GM19025 (cell line): ENCODE data around the gene CSNK2A1.
A peak's percentile ranks its signal among the peaks of the same experiment; 100 is the strongest.
"Not testable (repeated sequence)": the region's sequence is repeated elsewhere in the genome, so short reads cannot be mapped to it uniquely, and the experiment has no call there.

ENCODE experiments used
- ATAC-seq: cut with Tn5 transposase; IDR thresholded peaks from one replicate; pipeline ENCODE4 v1.9.1; 2021; ENCODE audit warnings: mild to moderate bottlenecking, low read depth, moderate library complexity; ENCODE audit not compliant: unreplicated experiment

The CSNK2A1 gene

DNA sequence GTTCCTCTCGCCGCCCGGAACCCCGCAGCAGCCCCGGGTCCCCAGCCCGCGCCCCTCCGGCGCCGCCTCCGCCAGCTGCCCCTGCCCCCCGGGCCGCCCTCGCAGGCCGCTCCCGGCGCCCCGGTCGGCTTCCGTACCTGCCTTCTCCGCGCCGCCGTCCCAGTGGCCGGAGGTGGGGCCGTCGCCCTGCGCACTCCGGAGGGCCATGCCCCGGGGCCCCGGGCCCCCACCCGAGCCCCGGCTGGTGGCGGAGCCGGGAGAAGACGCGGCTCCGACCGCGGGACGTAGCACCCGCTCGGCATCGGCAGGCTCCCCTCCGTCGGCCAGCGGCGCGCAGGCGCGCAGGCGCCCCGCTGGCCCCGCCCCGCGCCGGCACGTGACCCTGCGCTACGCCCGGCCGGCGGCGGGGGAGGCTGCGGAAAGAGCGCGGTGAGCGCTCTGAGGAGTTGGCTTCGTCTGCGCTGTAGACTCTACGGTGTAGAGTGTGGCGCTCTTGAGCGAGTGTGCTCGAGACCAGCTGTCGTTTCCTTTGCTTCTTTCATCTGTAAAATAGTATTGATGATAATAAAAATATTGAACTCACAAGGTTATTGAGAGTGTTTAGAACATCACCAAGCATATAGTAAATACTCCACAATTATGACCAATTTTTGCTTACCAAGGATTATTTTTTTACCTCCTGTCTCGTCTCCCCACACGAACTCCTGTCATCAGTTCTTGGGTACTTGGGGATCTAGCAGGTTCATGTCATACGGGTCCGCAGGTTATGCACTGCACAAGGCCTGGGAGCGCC, 81.2 kb downstream of the CSNK2A1 start, which contains the start of gene TBC1D20:
TSS of gene TBC1D20 (minus strand) at position 335 of the 793 bp plus-strand sequence. CDS start at position 207, 128 bp downstream.
- ATAC-seq = peak; percentile 93

DNA sequence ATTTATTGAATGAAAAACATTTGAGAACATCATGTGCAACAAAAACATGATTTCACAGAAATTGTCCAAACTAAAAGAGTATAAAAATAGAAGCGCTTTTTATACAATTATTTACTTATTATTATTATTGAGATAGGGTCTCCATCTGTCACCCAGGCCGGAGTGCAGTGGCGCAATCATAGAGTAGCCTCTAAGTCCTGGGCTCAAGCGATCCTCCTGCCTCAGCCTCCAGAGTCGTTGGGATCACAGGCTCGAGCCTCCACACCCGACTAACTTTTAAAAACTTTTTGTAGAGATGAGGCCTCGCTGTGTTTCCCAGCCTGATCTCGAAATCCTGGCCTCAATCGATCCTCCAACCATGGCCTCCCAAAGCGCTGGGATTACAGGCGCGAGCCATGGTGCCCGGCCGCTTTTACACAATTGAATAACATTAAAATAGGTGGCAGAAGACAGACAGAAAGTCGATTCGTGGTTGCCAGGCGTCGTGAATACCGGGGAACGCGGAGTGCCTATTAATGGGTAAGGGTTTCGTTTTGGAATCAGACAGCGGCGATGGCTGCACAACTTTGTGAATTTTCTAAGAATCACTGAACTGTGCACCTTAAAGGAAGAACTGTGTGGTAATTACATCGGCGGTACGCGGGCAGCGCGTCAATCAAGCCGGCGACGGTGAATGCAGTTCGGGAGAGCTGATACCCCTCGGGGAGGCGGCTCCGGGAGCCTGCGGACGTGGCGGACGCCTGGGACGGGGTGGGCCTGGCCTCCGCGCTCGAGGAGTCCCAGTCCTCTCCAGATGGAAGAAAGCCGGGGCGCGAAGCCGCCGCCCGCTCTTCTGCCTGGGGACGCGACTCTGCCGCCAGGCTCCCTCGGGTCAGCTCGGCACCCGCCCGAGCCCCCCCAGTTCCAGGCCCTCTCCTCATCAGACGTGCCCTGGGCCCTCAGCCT, 82.1 kb downstream of the CSNK2A1 start:
- peak; percentile 35 for ATAC-seq

DNA sequence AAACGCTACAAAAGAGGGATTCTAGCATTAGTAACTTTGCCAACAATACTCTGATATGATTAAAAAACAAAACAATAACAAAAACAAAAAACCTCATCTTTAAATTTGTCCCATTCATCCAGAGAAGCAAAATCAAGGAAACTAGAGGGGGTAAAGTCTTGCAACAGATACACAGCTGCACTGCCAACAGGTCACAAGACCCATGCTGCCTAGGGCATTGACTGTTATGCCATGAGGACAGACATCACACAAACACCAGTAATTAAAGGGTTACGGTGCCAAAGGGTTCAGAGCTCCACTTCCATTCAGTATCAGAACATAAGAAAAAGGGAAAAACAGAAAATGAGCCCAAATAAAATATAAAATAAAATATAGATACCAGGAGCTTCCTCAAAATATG, 82.9 kb downstream of the CSNK2A1 start:
- ATAC-seq = no peak

DNA sequence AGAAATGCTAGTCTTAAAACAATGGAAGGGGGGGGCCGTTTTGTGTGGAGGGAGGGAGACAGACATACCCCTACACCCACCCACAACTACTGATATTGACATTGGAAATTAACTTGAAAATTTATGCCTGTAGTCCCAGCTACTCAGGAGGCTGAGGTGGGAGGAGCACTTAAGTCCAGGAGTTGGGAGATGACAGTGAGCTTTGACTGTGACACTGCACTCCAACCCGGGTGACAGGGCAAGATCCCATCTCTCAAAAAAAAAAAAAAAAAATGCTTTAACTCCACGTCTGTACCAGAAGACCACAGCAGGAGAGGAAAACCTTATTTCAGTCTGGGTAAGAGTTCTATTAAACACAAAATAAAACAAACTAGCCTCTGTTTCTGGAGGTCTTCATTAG, 83.4 kb downstream of the CSNK2A1 start:
- no peak for ATAC-seq

DNA sequence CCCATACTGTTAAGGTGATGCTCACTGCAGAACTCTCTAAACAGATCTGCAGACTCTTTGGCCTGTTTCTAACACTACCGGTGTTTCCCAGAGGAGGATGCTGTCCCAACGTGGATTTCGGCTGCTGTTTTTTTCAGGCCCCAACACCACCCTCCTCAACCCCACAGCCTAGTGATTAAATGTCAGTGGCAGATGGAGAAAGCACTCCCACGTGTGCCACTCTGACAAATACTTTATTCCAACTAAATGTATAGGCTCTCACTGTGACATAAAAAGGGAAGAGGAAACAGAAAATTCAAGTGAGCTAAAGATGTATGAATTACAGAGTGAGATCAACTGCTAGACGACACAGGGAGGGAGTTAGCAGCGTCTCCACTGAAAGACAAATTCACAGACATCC, 84.8 kb downstream of the CSNK2A1 start:
- no peak for ATAC-seq

DNA sequence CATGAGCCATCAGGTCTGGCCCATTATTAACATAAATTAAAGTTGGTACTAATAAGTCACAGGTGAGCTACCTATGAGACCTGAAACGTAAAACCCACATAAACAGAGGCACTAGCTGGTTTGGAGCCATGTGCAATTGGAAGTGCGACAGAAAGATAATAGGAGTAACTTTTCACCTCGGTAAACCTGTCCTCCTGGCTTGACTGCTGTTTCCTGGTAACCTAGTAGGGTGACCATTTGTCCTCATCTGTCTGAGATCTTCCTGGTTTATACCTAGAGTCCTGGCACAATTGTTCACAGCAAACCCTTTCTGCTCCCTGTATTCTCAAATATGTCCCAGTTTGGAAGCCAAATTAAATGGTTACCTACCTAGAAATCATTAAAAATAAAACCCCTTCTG, 88.6 kb downstream of the CSNK2A1 start:
- no peak for ATAC-seq

DNA sequence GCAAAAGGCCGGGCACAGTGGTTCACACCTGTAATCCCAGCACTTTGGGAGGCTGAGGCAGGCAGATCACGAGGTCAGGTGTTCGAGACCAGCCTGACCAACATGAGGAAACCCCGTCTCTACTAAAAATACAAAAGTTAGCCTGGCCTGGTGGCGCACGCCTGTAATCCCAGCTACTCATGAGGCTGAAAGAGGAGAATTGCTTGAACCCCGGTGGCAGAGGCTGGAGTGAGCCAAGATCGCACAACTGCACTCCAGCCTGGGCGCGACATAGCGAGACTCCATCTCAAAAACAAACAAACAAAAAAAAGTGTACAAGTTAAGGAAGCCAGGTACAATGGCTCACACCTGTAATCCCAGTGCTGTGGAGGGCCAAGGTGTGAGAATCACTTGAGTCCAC, 91.6 kb downstream of the CSNK2A1 start:
- not testable (repeated sequence) for ATAC-seq

DNA sequence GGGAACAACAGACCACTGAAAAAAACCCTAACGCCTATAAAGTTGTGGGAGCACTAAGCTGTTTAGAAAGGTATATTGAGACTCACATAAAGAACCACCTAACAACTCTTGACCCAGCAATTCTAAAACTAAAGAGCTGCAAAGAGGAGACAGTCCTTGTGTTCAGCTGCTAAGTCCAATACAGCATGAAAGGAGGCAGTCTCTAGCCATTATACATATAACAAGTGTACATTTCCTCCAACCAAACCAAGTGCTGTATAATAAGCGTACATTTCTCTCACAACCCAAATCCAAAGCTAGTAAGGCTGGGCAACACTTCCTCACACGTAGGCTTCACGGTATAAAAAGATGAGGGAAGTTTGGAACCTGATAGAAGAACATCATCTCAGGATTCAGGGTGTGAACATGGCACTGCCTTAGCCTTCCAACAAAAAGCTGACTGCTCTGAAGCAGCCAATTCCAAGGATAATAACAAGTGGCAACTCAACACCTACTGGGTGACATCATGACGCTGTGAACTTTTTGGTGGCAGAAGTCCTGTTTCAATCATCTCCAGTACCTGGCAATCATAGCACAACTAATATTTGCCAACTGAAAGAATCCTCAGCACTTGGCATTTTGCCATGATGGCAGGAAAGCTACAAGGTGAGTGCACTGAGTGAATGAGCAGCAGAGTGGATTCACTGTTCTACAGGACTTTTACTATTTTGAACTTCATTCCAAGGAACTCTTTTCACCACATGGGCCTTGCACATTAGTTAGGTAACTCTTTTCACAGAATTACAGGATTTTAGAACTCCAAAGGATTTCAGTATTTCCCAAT, 97.9 kb downstream of the CSNK2A1 start:
- no peak for ATAC-seq

DNA sequence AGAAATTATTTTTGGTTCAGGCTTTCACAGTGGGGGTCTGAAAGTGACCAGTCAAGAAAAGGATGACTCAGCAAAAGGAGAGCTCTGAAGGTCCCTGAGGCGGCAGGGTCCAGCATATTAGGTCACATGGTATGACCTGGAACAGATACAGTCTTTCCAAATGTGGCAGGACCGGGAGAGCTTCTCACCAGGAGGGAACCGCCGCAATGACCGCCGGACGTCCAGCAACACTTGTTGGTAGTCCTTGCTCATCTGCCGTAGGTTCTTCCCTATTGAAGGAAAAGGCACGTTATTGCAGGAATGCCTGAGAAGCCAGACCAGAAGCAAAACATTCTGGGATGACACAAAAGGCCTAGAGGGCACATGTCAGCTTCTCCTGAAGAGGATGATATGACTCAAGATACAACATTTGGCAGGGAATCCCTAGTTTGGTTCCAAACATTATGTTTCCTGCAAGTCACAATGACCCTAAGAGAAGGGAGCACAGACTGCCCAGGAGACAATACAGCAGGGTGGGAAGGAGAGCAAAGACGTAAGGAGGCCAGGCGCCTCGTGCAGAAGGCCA, 98.6 kb downstream of the CSNK2A1 start:
- no peak for ATAC-seq

DNA sequence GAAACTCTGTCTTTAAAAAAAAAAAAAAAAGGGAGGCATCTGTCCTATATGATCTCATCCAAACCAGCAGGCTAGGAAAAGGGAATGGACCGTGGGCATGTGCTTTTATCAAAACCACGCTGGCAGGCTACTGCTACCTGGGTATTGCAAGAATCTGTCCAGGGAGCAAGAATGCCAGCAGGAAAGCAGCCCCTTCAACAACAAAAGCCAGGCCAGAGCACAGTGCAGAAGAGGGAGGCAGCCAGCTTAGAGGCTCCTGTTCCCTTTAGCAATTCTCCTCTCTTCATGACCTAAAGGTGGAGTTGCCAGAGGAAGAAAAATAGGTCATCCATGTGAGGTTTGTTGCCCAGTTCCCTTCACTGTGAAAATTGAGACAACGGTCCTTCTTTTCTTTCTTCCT, 99.5 kb downstream of the CSNK2A1 start:
- no peak for ATAC-seq

DNA sequence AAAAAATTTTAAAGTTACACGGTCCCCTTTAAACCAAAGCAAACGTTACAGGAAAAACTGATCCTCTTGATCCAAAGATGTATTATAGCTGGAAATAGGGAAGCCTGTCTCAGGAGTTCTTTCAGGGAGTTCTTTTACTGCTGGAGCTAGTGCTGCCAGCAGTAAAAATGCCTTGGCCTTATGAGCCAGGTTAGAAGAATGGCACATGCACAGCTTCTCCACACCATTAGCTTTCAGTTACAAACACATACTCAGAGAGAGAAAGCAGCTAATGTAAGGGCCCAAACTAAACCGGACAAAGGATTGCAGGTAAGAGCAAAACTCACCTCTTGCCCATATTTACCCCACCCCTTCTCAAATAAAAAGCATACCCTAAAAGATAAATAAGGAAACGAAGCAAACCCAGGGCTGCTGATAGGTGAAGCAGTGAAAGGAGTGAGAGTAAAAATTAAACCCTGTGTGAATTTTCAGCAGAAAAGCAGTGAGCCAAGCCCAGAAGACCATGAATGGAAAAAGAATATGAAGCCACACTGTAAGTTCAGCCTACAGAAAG, 100.3 kb downstream of the CSNK2A1 start:
- no peak for ATAC-seq

DNA sequence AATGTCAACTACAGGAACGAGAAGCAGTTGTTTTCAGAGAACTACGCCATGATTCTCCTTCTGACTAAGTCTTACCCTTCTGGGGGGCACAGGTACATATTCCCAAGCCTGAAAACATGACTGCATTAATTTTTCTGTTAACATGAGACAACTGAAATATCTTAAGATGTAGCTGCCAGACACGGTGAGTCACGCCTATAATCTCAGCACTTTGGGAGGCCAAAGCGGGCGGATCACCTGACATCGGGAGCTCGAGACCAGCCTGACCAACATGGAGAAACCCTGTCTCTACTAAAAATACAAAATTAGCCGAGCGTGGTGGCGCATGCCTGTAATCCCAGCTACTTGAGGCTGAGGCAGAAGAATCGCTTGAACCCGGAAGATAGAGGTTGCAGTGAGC, 103.0 kb downstream of the CSNK2A1 start:
- ATAC-seq = no peak

DNA sequence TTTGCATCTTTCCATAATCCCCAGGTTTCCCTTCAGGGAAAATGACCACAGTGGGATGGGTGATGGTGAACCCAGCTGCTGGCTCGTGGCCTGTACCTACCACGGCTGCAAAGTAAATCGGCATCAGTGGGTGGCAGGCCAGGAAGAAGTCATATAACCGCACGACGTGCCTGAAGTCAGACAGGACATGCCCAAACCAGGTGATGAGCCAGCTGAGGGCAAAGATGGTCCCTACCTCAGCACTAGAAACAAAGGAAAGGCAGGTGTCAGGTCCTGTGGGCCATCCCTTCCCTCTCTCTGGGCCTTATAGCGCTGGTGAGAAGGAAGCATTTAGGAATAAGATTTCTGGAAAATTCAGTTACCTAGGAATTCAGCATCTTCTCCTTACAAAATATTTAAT, 103.4 kb downstream of the CSNK2A1 start:
- no peak for ATAC-seq

DNA sequence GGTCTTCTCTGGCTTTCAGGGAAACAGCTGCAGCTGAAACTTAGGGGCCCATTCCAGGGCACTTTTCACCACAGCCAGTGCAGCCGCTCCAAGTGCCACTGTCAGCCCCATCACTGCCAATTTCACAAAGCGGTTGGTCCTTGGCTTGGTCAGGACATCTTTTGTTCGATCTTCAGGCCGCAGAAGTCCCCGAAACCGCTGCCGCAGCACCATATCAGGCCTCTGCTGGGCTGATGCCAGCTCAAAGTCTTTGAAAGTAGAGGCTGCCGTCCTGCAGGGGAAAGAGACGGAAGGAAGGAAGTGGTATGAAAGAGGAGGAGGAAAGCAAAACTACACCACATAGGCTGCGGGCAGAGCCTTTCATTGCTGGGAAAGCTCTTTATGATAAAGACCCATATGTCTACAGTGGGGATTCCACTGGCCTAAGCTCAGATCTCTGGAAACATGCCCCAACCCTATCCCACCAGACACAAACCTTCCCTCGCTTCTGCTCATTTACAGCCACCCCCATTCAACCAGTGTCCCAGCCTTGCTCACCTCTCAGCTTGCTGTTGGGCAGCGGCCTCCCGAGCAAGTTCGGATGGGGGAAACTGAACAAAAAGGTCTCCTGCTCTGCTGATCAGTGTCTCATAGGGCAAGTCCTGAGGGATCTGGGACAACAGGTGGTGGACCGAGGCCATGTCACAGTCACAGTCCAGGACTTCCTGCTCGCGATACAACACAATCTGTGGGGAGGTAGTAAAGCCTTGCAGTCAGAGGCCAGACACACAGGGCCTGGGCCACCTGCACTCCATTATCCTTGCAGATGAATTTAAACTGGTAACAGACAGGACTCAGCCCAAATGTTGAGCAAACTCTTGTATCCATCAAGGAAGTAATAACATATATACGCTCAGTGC, 104.8 kb downstream of the CSNK2A1 start:
- ATAC-seq = no peak

DNA sequence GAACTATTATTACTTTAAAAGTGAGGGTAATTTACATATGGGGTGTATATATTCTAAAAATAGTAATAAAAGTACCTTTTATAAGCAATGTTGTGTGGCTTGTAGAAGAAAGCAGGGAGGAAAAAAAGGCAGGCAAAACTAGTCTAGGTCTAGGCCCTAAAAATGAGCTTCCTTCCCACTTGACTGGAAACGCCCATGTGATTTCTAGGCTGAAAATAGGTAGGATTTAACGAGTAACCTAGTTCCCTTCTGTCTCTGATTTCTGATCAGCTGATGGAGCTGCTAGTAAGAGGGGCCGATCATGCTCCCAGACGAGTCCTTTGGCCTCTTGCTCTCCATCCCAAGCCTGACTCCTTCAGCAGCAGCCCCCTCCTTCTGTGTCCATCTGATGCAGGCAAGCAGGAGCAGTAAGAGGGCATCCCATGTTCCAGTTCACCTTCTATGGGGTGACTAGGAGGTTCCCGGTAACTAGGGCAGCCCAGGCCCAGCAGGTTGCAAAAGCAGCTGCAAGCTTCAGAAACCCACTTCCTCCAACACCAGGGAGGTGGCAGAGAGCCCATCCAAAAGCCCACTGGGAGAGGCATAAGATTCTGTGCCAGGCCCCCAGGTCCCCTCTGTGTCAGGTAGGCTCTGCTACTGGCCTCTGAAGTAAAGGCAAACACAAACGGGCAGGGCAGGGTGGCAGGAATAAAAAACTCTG, 105.7 kb downstream of the CSNK2A1 start:
- ATAC-seq = no peak

DNA sequence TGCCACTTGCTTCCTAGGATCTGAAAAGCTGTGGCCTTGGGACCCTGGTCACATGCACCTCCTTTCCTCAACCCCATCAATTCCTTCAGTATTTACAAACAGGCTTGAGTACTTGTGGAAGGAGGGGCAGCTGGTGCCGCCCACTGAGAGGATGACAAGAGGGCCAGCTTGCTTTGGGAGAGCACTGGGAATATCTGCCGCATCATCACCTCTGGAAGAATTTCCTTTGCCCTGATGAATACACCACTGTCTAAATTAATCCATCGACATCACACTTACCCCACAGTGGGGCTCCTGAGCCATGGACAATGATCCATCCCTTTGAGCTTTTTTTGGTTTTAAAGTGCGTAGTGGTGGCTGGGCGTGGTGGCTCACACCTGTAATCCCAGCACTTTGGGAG, 107.1 kb downstream of the CSNK2A1 start:
- ATAC-seq = no peak

DNA sequence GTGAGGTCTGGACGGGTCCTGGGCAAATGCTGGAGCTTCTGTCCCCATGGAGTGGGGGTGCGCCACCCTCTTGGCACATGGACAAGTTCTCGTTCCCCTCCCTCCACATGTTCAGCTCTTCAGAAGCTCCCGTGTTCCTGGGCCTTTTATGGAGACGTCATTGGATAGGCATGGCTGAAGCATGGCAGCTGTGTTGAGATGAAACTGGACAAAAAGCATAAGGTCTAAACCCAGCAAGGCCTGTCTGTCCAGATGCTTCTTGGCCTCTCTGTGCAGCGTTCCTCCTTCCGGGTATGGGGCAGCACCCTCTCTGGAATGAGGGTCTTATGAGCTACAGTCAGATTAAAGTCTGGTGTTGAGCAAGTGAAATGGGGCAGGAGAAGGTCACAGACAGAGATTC, 108.0 kb downstream of the CSNK2A1 start:
- no peak for ATAC-seq

DNA sequence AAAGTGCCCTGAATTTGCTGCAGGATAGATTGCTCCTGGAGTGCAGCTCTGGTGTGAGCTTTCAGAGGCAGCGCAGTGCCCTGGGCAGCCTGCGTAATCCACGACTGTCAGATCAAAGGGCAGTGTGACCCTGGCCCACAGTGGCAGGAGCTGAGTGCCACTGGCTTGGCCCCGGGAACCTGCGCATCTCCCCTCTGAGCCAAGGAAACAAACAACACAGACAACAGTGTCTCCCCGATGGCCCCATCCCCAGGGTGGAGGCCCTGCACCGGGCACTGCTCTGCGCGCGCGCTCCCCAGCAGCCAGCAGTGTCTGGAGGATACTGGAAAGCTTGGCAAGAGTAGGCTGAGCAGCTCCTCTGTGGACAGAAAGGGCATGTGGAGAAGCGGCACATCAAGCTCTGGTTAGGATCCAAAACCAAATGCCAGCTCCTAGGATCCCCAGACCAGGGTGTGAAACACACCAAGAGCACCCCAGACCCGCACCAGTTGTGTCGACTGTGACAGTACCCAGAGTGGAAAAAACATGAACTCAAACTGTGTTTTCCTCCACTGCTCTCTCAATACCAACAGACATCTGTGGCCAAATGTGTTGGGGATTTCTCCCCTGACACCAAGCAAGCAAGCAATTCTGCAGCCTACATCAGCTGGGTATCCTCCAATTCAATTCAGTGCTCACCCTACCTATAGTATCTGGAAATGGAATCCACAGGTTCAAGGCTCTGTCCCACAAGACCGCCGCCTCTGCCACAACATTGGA, 108.8 kb downstream of the CSNK2A1 start:
- no peak for ATAC-seq
